ENCODE results near the gene MPND.

The MPND gene

GRCh38 chr19:4409123-4409933 is 66.0 kb downstream of the MPND start:
- no peak for DNase-seq
